Upper lobe of left lung (tissue), 6 donors: ENCODE measurements around the gene MIEF2. TPM values are rescaled to one million over a fixed set of nuclear protein-coding genes. Genes with fewer than 3 reads are reported as not detected.
"Not testable (repeated sequence)": the region's sequence is repeated elsewhere in the genome, so short reads cannot be mapped to it uniquely, and the experiment has no call there.

Source experiments
- ATAC-seq, 2 donors: fragments of 200-7000 bp; cut with Tn5 transposase; one replicate each; pipeline ENCODE4 v1.9.1; 2022; ENCODE audit warnings: mild to moderate bottlenecking in 2 of 2, moderate library complexity in 2 of 2; ENCODE audit not compliant: low FRiP score in 2 of 2
- DNase-seq, 2 donors: peaks; one replicate each; pipeline ENCODE4 v3.0.0-alpha.2; 2019 to 2020
- H3K27ac ChIP-seq, 4 donors: fragments of 200-600 bp; sonication (generic); one replicate each; pipeline ENCODE4 v1.5.1; 2016 to 2019
- H3K27me3 ChIP-seq, 4 donors: fragments of 200-600 bp; sonication (generic); one replicate each; pipeline ENCODE4 v1.5.1; 2017 to 2019
- H3K36me3 ChIP-seq, 4 donors: fragments of 200-600 bp; sonication (generic); one replicate each; pipeline ENCODE4 v1.5.1; 2016 to 2019
- H3K4me1 ChIP-seq, 4 donors: fragments of 200-600 bp; sonication (generic); one replicate each; pipeline ENCODE4 v1.5.1; 2018 to 2019
- H3K4me3 ChIP-seq, 4 donors: fragments of 200-600 bp; sonication (generic); one replicate each; pipeline ENCODE4 v1.5.1; 2017 to 2019; ENCODE audit warnings: mild to moderate bottlenecking in 2 of 4, moderate library complexity in 1 of 4
- H3K9me3 ChIP-seq, 4 donors: fragments of 200-600 bp; sonication (generic); one replicate each; pipeline ENCODE4 v1.5.1; 2018 to 2019
- CTCF ChIP-seq, 6 experiments: fragments of 450-650 bp in 4 of 6; fragments of 200-600 bp in 2 of 6; sonication (generic) in 2 of 6; IDR thresholded peaks; one replicate each; pipeline ENCODE4 v1.5.1; 2016 to 2019; ENCODE audit warnings: antibody characterized with exemption in 6 of 6
- EP300 ChIP-seq, 4 donors: sonication (generic); formaldehyde crosslinking; IDR thresholded peaks; one replicate each; pipeline ENCODE4 v1.5.1; 2017; ENCODE audit warnings: antibody characterized with exemption in 4 of 4, control low read depth in 2 of 4
- POLR2A ChIP-seq, 4 donors: fragments of 450-650 bp; IDR thresholded peaks; one replicate each; pipeline ENCODE4 v1.5.1; 2016 to 2017; ENCODE audit warnings: antibody characterized with exemption in 4 of 4, mild to moderate bottlenecking in 2 of 4
- POLR2AphosphoS5 ChIP-seq, 2 donors: sonication (generic); formaldehyde crosslinking; IDR thresholded peaks; one replicate each; pipeline ENCODE4 v1.5.1; 2017; ENCODE audit warnings: antibody characterized with exemption in 2 of 2
- WGBS, 2 donors: methylation state at CpG; one replicate each; pipeline ENCODE4 v1.1.5; 2017 to 2018; 5-methylcytosine and 5-hydroxymethylcytosine counted together
- total RNA-seq, 6 donors: library from RNA; depleted of rRNA in 4 of 6; stranded (reverse); fragments of >200 nt in 4 of 6; gene quantifications; one replicate each; pipeline versions ENCODE4 v1.1.0 to v1.2.1, GENCODE V29; 2016 to 2021
- donor health status: DM: no; HTN: no; CAD: no; lungs with moderate emphysema.
- donor health status: DM: no; HTN: yes; CAD: no; lungs with severe emphysema.

MIEF2 gene
- total RNA-seq: 10 to 100 TPM; 17.2 to 79.3 (median 31.8) TPM

- peaks cover 13 to 41% (median 32%) of the 10 kb centered on the region in 4 donors for H3K36me3 ChIP-seq
- peak within 1 kb of the TSS; percentile 60 to 96 (median 88) for H3K4me3 ChIP-seq
- TF ChIP-seq CTCF (IDR thresholded peaks at IDR 0.05) (peak in 1 of 6 experiments; percentile 32), EP300 (IDR thresholded peaks at IDR 0.05) (no peak), POLR2A (IDR thresholded peaks at IDR 0.05) (peak in 3 of 4 donors; percentile 35 to 71 (median 66)), POLR2AphosphoS5 (IDR thresholded peaks at IDR 0.05) (peak; percentile 79 to 80)
- H3K27me3 ChIP-seq: no peaks in the 10 kb centered on the region
- ATAC-seq (peak; percentile 92 to 94), DNase-seq (peak; percentile 95 to 97)
- H3K9me3 ChIP-seq: no peaks in the 10 kb centered on the region
- WGBS, 2 donors: 0% methylated on average over 24 of the region's 72 CpGs; no CpG with 5 or more reads in 1 of the 2 donors
- H3K27ac ChIP-seq: peak within 1 kb of the TSS; percentile 88 to 99 (median 94)
- peaks cover 42 to 56% (median 49%) of the 10 kb centered on the region in 4 donors for H3K4me1 ChIP-seq
Measured at GRCh38 chr17:18260332-18261145, at the start of gene MIEF2. Gene MIEF2 (plus strand): TSS chr17:18260662. CDS start chr17:18262721, 2,059 bp downstream.

GRCh38 chr17:18213666-18214270, 46.7 kb upstream of the MIEF2 start:
- peaks cover 16 to 31% (median 24%) of the 10 kb centered on the region in 4 donors for H3K36me3 ChIP-seq

GRCh38 chr17:18216906-18217305, 43.6 kb upstream of the MIEF2 start:
- 89 to 90% methylated on average over 11 of the region's 11 CpGs for WGBS, 2 donors
- ATAC-seq, DNase-seq: not testable (repeated sequence)

More at GRCh38 chr17:18213666-18214270, 46.7 kb upstream of the MIEF2 start:
- TF ChIP-seq POLR2A (IDR thresholded peaks at IDR 0.05) (no peak), POLR2AphosphoS5 (IDR thresholded peaks at IDR 0.05) (no peak), CTCF (IDR thresholded peaks at IDR 0.05) (no peak), EP300 (IDR thresholded peaks at IDR 0.05) (no peak)
- peaks cover 0 to 4% (median under 1%) of the 10 kb centered on the region in 4 donors for H3K4me1 ChIP-seq
- no peak for DNase-seq
- H3K27ac ChIP-seq: no peak overlapping the region
- H3K9me3 ChIP-seq: no peaks in the 10 kb centered on the region
- WGBS, 2 donors: 76 to 81% methylated on average over 7 of the region's 7 CpGs
- H3K4me3 ChIP-seq: no peak overlapping the region
- no peak for ATAC-seq
- no peaks in the 10 kb centered on the region for H3K27me3 ChIP-seq

GRCh38 chr17:18217412-18218015, 42.9 kb upstream of the MIEF2 start:
- no peak overlapping the region for H3K27ac ChIP-seq

More at GRCh38 chr17:18216906-18217305, 43.6 kb upstream of the MIEF2 start:
- peaks cover 0 to 10% (median 7%) of the 10 kb centered on the region in 4 donors for H3K4me1 ChIP-seq
- H3K4me3 ChIP-seq, H3K27ac ChIP-seq, H3K9me3 ChIP-seq, H3K27me3 ChIP-seq, H3K36me3 ChIP-seq: not testable (repeated sequence)

More at GRCh38 chr17:18217412-18218015, 42.9 kb upstream of the MIEF2 start:
- peak; percentile 90 to 92 for ATAC-seq
- H3K36me3 ChIP-seq: no peaks in the 10 kb centered on the region
- H3K9me3 ChIP-seq: no peaks in the 10 kb centered on the region
- H3K4me1 ChIP-seq: peaks cover 0 to 10% (median 7%) of the 10 kb centered on the region in 4 donors
- DNase-seq: peak in 1 of 2 donors; percentile 77
- H3K27me3 ChIP-seq: no peaks in the 10 kb centered on the region
- peak; percentile 75 to 95 (median 88) for TF ChIP-seq CTCF (IDR thresholded peaks at IDR 0.05)
- TF ChIP-seq POLR2AphosphoS5 (IDR thresholded peaks at IDR 0.05): no peak
- no peak for TF ChIP-seq EP300 (IDR thresholded peaks at IDR 0.05)
- H3K4me3 ChIP-seq: no peak overlapping the region
- 5 to 9% methylated on average over 5 to 6 of the region's 6 CpGs for WGBS, 2 donors
